Muscle layer of duodenum (tissue), 2 donors: ENCODE results near the gene MAP4K1.
A peak's percentile ranks its signal among the peaks of the same experiment; 100 is the strongest.

Experiments
- H3K27ac ChIP-seq: one replicate; pipeline ENCODE4 v1.7.0; 2013; ENCODE audit warnings: mild to moderate bottlenecking, low read length
- H3K27me3 ChIP-seq: one replicate; pipeline ENCODE4 v1.7.0; 2013; ENCODE audit warnings: low read depth, mild to moderate bottlenecking, control low read depth, low read length
- H3K36me3 ChIP-seq, 2 donors: one replicate each; pipeline ENCODE4 v1.7.0; 2013; ENCODE audit warnings: low read length in 2 of 2, control low read depth in 1 of 2, mild to moderate bottlenecking in 1 of 2; ENCODE audit not compliant: insufficient read depth in 2 of 2, control insufficient read depth in 1 of 2
- H3K4me1 ChIP-seq, 2 donors: one replicate each; pipeline ENCODE4 v1.7.0; 2013; ENCODE audit warnings: low read length in 2 of 2, mild to moderate bottlenecking in 2 of 2, control low read depth in 1 of 2, moderate library complexity in 1 of 2; ENCODE audit not compliant: insufficient read depth in 2 of 2, control insufficient read depth in 1 of 2
- H3K4me3 ChIP-seq, 2 donors: one replicate each; pipeline ENCODE4 v1.7.0; 2013; ENCODE audit warnings: low read length in 2 of 2, low read depth in 1 of 2, mild to moderate bottlenecking in 1 of 2
- H3K9me3 ChIP-seq, 2 donors: one replicate each; pipeline ENCODE4 v1.7.0; 2013; ENCODE audit warnings: low read length in 2 of 2, control low read depth in 1 of 2, mild to moderate bottlenecking in 1 of 2; ENCODE audit not compliant: control insufficient read depth in 1 of 2
- donor health status: healthy.

The MAP4K1 gene

DNA sequence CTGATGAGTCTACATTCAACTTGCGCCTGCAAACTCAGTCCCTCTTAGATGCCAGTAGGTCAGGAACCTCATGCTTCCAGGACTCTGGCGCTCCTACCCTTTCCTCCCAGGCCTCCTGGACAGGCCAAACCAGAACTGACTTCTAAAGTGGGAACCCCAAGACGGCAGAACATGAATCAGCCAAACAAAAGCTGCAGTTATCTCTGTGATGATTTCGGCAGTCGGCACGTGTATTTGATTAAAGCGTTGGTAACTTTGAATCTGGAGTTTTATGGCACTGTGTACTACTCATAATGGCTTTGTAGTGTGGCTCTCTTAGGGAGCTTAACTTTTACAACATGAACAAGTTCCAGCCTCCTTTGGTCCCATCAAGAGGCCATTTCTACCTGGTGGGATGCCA lies 43.4 kb upstream of the MAP4K1 start:
- Histone ChIP-seq H3K4me3 (no peak overlapping the region), H3K9me3 (no peaks in the 10 kb centered on the region), H3K36me3 (peaks cover 0 to 20% of the 10 kb centered on the region in 2 donors), H3K27ac (peak overlapping the region; percentile 73), H3K27me3 (no peaks in the 10 kb centered on the region), H3K4me1 (peaks cover 72 to 78% of the 10 kb centered on the region in 2 donors)

DNA sequence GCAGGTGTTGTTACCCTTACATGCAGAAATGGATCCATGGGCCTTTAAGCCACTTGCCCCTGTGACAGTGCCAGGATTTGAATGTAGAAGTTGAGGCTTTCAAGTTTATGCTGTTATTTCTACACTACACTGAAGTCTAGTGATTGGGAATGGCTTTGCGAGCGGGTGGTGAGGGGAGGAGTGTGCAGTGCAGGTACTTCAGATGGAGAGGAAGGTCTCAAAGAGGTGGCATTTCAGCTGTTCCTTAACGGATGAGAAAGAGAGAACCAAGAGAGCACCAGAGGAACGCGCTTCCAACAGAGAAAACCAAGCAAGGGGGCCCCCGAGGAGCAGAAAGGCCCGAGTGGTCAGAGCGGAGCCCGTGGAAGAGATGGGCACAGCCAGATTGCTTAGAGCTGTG lies 43.0 kb upstream of the MAP4K1 start:
- Histone ChIP-seq H3K9me3 (no peaks in the 10 kb centered on the region), H3K27me3 (no peaks in the 10 kb centered on the region), H3K27ac (peak overlapping the region; percentile 73), H3K4me1 (peaks cover 68 to 77% of the 10 kb centered on the region in 2 donors), H3K4me3 (no peak overlapping the region), H3K36me3 (peaks cover 0 to 20% of the 10 kb centered on the region in 2 donors)

DNA sequence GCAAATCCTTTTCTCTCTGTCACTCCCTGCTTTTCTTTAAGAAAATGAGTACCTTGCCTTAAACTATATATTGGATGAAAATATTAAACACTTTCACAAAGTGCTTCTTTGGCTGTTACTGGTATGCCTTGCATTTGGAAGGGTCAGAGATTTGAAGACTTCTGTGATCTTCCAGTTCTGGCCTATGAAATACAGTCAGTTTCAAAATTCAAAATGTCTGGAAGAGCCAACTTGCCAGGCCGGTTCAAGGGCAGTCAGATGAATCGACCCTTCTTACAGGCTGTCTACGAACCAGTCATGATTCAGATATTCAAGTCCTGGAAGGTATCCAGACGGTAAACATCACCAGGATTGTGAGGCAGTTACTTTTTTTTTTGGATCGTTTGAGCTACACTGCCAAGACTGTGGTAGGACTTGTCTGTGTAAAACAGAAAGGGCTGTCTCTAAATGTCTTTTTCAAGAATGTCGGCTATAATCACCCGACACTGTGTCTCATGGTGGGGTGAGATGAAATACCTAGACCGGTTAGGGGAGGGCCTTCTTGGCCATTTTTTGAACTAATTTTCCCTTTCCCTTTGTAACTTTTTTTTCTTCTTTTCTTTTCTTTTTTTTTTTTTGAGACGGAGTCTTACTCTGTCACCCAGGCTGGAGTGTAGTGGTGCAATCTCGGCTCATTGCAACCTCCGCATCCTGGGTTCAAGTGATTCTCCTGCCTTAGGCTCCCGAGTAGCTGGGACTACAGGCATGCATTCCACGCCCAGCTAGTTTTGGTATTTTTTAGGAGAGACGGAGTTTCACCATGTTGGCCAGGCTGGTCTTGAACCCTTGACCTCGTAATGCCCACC lies 40.9 kb upstream of the MAP4K1 start:
- Histone ChIP-seq H3K27ac (peak overlapping the region; percentile 98), H3K36me3 (peaks cover 0 to 20% of the 10 kb centered on the region in 2 donors), H3K9me3 (no peaks in the 10 kb centered on the region), H3K4me1 (peaks cover 60 to 76% of the 10 kb centered on the region in 2 donors), H3K4me3 (no peak overlapping the region), H3K27me3 (no peaks in the 10 kb centered on the region)

DNA sequence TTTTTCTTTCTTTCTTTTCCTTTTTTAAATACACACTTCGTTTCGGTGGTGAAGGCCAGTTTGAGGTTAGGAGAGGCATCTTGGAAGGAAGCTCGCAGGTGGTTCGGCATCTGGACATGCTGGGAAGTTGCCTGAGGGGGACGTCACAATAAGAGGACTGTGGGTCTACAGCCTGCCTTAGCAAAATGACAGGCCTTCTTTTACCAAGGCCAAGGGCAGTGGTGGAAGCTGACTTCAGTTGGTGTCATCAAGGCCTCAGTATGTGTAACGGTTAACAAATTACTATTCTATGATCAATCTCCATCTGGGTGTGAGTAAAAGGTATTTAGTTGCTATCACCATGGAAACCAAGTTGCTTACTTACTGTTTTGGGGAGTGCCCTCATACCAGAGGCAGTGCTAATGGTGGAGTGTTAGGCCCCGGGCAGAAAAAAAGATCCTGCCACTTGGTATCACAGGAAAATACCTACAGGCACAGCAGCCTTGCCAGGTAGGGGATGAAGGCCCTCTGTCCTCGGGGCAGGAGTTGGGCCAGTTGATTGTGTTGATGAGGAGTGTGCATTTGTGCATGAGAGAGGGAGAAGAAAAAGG lies 40.0 kb upstream of the MAP4K1 start:
- peak overlapping the region; percentile 98 for H3K27ac ChIP-seq
- H3K4me3 ChIP-seq, result no peak overlapping the region
- no peaks in the 10 kb centered on the region for H3K9me3 ChIP-seq
- no peaks in the 10 kb centered on the region for H3K27me3 ChIP-seq
- peaks cover 0 to 20% of the 10 kb centered on the region in 2 donors for H3K36me3 ChIP-seq
- H3K4me1 ChIP-seq, result peaks cover 62 to 75% of the 10 kb centered on the region in 2 donors

DNA sequence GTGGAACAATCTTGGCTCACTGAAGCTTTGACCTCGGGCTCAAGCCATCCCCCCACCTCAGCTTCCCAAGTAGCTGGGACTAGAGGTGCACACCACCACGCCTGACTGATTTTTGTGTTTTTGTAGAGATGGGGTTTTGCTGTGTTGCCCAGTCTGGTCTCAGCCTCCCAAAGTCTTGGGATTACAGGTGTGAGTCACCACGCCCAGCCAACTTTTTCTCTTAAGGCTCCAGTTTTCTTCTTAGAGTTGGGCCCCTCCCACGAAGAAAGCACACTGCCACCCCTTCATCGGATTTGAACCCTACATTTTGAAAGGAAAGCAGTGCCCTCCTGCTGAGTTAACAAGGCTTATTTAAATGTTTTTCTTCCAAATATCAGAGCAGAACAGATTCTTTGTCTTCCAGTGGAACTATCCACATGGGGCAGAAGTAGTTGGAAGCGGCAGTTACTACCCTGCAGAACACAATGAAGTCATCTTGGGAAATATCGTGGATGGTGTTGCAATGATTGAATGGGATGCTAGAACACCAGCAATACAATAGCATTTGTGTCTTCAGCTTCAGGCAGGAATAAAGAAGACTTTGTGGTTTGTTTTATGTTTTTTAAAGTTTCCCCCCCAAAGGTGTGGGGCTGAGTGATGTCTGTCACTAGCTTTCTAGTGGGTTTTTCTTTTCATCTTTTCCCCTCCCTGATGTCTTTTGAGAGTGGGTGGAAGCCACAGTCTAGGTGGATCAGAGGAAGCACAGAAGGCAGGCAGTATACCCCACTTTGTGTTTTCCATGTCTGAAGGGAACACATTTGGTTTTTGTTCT lies 38.6 kb upstream of the MAP4K1 start:
- Histone ChIP-seq H3K4me1 (peaks cover 62 to 77% of the 10 kb centered on the region in 2 donors), H3K27me3 (no peaks in the 10 kb centered on the region), H3K4me3 (no peak overlapping the region), H3K9me3 (no peaks in the 10 kb centered on the region), H3K36me3 (peaks cover 0 to 20% of the 10 kb centered on the region in 2 donors), H3K27ac (peak overlapping the region; percentile 78)

GRCh38 chr19:38655148-38655824 lies 37.5 kb upstream of the MAP4K1 start:
- H3K36me3 ChIP-seq, result peaks cover 0 to 20% of the 10 kb centered on the region in 2 donors
- H3K4me3 ChIP-seq, result peak overlapping the region in 1 of 2 donors; percentile 9
- no peaks in the 10 kb centered on the region for H3K9me3 ChIP-seq
- peaks cover 63 to 80% of the 10 kb centered on the region in 2 donors for H3K4me1 ChIP-seq
- H3K27me3 ChIP-seq, result no peaks in the 10 kb centered on the region
- peak overlapping the region; percentile 78 for H3K27ac ChIP-seq

GRCh38 chr19:38654628-38655055 lies 36.9 kb upstream of the MAP4K1 start:
- Histone ChIP-seq H3K4me3 (peak overlapping the region in 1 of 2 donors; percentile 9), H3K36me3 (peaks cover 0 to 20% of the 10 kb centered on the region in 2 donors), H3K4me1 (peaks cover 61 to 82% of the 10 kb centered on the region in 2 donors)

GRCh38 chr19:38653028-38653571 lies 35.3 kb upstream of the MAP4K1 start:
- H3K9me3 ChIP-seq, result no peaks in the 10 kb centered on the region
- peak overlapping the region; percentile 100 for H3K27ac ChIP-seq
- H3K4me3 ChIP-seq, result peak overlapping the region; percentile 3 to 27
- H3K36me3 ChIP-seq, result peaks cover 0 to 17% of the 10 kb centered on the region in 2 donors
- no peaks in the 10 kb centered on the region for H3K27me3 ChIP-seq
- H3K4me1 ChIP-seq, result peaks cover 52 to 78% of the 10 kb centered on the region in 2 donors

More at GRCh38 chr19:38654628-38655055, 36.9 kb upstream of the MAP4K1 start:
- peak overlapping the region; percentile 78 for H3K27ac ChIP-seq
- H3K27me3 ChIP-seq, result no peaks in the 10 kb centered on the region
- no peaks in the 10 kb centered on the region for H3K9me3 ChIP-seq

DNA sequence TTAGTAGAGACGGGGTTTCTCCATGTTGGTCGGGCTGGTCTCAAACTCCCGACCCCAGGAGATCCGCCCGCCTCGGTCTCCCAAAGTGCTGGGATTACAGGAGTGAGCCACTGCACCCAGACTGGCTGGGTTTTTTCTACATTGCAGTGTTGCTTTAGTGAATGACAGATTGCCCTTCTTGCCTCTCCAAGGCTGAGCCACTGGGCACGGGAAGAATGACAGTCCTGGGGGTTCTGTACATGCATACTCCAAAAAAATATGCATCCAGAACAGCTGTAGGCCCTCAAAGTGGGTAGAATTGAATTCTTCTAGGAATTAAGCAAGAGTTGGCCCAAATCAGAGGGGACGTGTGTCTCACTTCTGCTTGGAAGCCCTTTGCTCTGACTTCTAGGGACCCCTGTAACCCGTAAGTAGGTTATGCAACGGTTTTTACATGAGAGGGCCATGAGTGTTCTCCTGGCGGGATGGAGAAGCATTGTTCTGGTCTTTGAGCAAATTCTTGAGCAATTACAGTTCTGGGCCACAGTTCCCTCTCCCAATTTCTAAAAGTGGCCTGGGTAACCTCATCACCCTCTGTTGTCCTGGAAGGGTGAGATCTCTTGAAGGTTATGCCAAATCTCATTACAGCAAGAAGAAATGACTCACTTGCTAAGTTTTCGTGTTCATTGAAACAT lies 33.3 kb upstream of the MAP4K1 start:
- peaks cover 37 to 57% of the 10 kb centered on the region in 2 donors for H3K4me1 ChIP-seq
- H3K27me3 ChIP-seq, result no peaks in the 10 kb centered on the region
- no peaks in the 10 kb centered on the region for H3K9me3 ChIP-seq
- peak overlapping the region; percentile 48 to 97 for H3K4me3 ChIP-seq
- peaks cover 0 to 6% of the 10 kb centered on the region in 2 donors for H3K36me3 ChIP-seq
- peak overlapping the region; percentile 100 for H3K27ac ChIP-seq

- no peaks in the 10 kb centered on the region for H3K9me3 ChIP-seq
- peak overlapping the region; percentile 100 for H3K27ac ChIP-seq
- peak overlapping the region; percentile 97 to 99 for H3K4me3 ChIP-seq
- H3K27me3 ChIP-seq, result no peaks in the 10 kb centered on the region
- H3K4me1 ChIP-seq, result peaks cover 34 to 51% of the 10 kb centered on the region in 2 donors
- peaks cover 0 to 6% of the 10 kb centered on the region in 2 donors for H3K36me3 ChIP-seq
Observed at GRCh38 chr19:38650172-38650775, 32.5 kb upstream of the MAP4K1 start.
